HCT116 (cell line): ENCODE results near the gene KIF1A.

Experiments
- CEBPB ChIP-seq: IDR thresholded peaks from 2 replicates; pipeline ENCODE4 v1.6.1; 2012; ENCODE audit warnings: low read depth
- EGR1 ChIP-seq: IDR thresholded peaks from 2 replicates; pipeline ENCODE4 v1.6.1; 2012; ENCODE audit warnings: low read depth
- EZH2 ChIP-seq: fragments of 200-600 bp; sonication (generic); IDR thresholded peaks from 2 replicates; pipeline ENCODE4 v1.6.1; 2017; ENCODE audit warnings: antibody characterized with exemption, mixed run types
- EZH2phosphoT487 ChIP-seq: fragments of 200-600 bp; IDR thresholded peaks from 2 replicates; pipeline ENCODE4 v1.6.1; 2018; ENCODE audit warnings: antibody characterized with exemption, borderline replicate concordance
- POLR2A ChIP-seq: IDR thresholded peaks from 2 replicates; pipeline ENCODE4 v1.7.0; 2011; ENCODE audit warnings: borderline replicate concordance; ENCODE audit not compliant: insufficient read depth, insufficient read length; ENCODE audit errors: extremely low read depth
- POLR2AphosphoS5 ChIP-seq: IDR thresholded peaks from 2 replicates; pipeline ENCODE4 v1.6.1; 2011; ENCODE audit warnings: mild to moderate bottlenecking, low read depth, low read length, moderate library complexity
- RAD21 ChIP-seq: IDR thresholded peaks from 2 replicates; pipeline ENCODE4 v1.6.1; 2012; ENCODE audit warnings: low read depth, mild to moderate bottlenecking
- TCF7L2 ChIP-seq: IDR thresholded peaks from 2 replicates; pipeline ENCODE4 v1.7.0; 2011; ENCODE audit warnings: borderline replicate concordance, inconsistent platforms; ENCODE audit not compliant: insufficient read depth, insufficient read length; ENCODE audit errors: extremely low read depth
- YY1 ChIP-seq: IDR thresholded peaks from 2 replicates; pipeline ENCODE4 v1.6.1; 2011; ENCODE audit warnings: low read length, low read depth, moderate library complexity, mild to moderate bottlenecking; ENCODE audit not compliant: insufficient replicate concordance; ENCODE audit errors: extremely low read depth
- ZFX ChIP-seq: fragments of 450-650 bp; IDR thresholded peaks from 2 replicates; pipeline ENCODE4 v1.6.1; 2017
- ZNF274 ChIP-seq: fragments of 200-500 bp; sonication (Bioruptor generic); IDR thresholded peaks from 2 replicates; pipeline ENCODE4 v1.6.1; 2014; ENCODE audit warnings: mild to moderate bottlenecking, low read depth, low read length, inconsistent platforms
- TF ChIP-seq, protein P1 (sequence below), 3 experiments: fragments of 200-600 bp in 1 of 3; sonication (generic) in 1 of 3; IDR thresholded peaks in 2 of 3; conservative IDR thresholded peaks in 1 of 3; 2 replicates each; pipeline ENCODE4 v1.5.1; 2012 to 2017; ENCODE audit warnings: low read depth in 2 of 3, low read length in 2 of 3, antibody characterized with exemption in 1 of 3, borderline replicate concordance in 1 of 3, control low read depth in 1 of 3, mild to moderate bottlenecking in 1 of 3, mixed read lengths in 1 of 3, mixed run types in 1 of 3, moderate library complexity in 1 of 3; ENCODE audit not compliant: insufficient read depth in 1 of 3
- TF ChIP-seq, protein P2 (sequence below): IDR thresholded peaks from 2 replicates; pipeline ENCODE4 v1.6.1; 2012; ENCODE audit warnings: low read depth
- TF ChIP-seq, protein P3 (sequence below): IDR thresholded peaks from 2 replicates; pipeline ENCODE4 v1.6.1; 2012

DNA sequence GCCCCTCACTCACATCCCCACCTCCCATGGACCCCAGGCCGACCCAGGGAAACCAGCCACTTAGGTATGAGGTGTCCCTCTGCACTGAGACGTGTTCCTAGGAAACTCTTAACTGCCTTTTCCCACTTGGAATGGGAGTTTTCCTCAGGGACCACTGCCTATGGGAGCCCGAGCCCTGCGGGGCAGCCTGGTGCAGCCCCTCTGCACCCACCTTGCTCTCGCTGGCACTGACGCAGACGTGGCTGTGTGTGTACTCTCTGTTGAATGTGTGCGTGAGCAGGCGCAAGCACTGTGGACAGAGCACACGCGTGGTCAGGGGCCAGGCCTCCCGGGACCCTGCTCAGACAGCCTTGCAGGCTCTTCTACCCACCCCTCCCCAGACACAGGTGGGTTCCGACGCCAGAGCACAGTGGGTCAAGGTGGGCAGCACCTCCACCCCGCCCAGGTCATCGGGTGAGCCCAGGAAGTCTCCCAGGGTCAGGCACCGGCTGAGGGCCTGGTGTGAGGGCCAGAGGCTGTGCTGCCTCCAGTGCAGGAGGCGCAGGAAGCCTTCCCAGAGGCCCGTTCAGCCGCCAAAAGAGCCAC, 98.3 kb downstream of the KIF1A start:
- TF ChIP-seq, protein P1, sequence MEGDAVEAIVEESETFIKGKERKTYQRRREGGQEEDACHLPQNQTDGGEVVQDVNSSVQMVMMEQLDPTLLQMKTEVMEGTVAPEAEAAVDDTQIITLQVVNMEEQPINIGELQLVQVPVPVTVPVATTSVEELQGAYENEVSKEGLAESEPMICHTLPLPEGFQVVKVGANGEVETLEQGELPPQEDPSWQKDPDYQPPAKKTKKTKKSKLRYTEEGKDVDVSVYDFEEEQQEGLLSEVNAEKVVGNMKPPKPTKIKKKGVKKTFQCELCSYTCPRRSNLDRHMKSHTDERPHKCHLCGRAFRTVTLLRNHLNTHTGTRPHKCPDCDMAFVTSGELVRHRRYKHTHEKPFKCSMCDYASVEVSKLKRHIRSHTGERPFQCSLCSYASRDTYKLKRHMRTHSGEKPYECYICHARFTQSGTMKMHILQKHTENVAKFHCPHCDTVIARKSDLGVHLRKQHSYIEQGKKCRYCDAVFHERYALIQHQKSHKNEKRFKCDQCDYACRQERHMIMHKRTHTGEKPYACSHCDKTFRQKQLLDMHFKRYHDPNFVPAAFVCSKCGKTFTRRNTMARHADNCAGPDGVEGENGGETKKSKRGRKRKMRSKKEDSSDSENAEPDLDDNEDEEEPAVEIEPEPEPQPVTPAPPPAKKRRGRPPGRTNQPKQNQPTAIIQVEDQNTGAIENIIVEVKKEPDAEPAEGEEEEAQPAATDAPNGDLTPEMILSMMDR (IDR thresholded peaks at IDR 0.05 in 2 of 3, conservative IDR thresholded peaks at IDR 0.05 in 1 of 3; ENCODE audit: borderline replicate concordance in 1 of 3, insufficient read depth in 1 of 3, low read depth in 2 of 3, low read length in 2 of 3) = no peak
- TF ChIP-seq ZFX (no peak), POLR2A (no peak), RAD21 (no peak), YY1 (no peak), CEBPB (no peak), EZH2 (no peak), POLR2AphosphoS5 (no peak), ZNF274 (no peak), EZH2phosphoT487 (no peak), EGR1 (no peak), TCF7L2 (no peak)
- TF ChIP-seq, protein P2, sequence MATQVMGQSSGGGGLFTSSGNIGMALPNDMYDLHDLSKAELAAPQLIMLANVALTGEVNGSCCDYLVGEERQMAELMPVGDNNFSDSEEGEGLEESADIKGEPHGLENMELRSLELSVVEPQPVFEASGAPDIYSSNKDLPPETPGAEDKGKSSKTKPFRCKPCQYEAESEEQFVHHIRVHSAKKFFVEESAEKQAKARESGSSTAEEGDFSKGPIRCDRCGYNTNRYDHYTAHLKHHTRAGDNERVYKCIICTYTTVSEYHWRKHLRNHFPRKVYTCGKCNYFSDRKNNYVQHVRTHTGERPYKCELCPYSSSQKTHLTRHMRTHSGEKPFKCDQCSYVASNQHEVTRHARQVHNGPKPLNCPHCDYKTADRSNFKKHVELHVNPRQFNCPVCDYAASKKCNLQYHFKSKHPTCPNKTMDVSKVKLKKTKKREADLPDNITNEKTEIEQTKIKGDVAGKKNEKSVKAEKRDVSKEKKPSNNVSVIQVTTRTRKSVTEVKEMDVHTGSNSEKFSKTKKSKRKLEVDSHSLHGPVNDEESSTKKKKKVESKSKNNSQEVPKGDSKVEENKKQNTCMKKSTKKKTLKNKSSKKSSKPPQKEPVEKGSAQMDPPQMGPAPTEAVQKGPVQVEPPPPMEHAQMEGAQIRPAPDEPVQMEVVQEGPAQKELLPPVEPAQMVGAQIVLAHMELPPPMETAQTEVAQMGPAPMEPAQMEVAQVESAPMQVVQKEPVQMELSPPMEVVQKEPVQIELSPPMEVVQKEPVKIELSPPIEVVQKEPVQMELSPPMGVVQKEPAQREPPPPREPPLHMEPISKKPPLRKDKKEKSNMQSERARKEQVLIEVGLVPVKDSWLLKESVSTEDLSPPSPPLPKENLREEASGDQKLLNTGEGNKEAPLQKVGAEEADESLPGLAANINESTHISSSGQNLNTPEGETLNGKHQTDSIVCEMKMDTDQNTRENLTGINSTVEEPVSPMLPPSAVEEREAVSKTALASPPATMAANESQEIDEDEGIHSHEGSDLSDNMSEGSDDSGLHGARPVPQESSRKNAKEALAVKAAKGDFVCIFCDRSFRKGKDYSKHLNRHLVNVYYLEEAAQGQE = no peak
- TF ChIP-seq, protein P3, sequence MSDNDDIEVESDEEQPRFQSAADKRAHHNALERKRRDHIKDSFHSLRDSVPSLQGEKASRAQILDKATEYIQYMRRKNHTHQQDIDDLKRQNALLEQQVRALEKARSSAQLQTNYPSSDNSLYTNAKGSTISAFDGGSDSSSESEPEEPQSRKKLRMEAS = no peak
